PC-3 (cell line): ENCODE measurements around the gene SMAD5.

Experiments used
- EZH2 ChIP-seq: fragments of 300-600 bp; sonication (generic); IDR thresholded peaks from one replicate; pipeline ENCODE4 v1.6.1; 2017; ENCODE audit warnings: antibody characterized with exemption, mild to moderate bottlenecking, low read length; ENCODE audit not compliant: unreplicated experiment
- TF ChIP-seq, protein P1 (sequence below): fragments of 300-600 bp; sonication (generic); conservative IDR thresholded peaks from 2 replicates; pipeline ENCODE4 v1.5.1; 2017; ENCODE audit warnings: antibody characterized with exemption, low read depth, mild to moderate bottlenecking, low read length

DNA sequence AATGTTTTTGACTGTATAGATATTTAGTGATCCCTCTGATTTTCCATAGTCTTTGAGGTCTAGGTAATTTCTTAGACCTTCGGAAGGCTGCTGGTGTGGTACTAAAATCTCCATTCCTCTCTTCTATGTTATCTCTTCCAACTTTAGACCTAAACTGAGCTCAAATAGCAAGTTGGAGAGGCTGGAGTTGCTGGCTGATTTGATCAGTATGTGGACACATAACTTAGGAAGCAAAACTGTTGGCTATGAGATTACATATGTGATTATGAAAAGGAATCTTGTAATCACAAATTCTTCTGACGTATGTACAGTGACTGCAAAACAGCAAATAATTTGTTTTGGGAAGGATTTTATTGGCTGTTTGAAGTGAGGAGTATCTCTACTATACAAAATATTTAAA, 2.1 kb upstream of the SMAD5 start:
- TF ChIP-seq EZH2: no peak
- TF ChIP-seq, protein P1, sequence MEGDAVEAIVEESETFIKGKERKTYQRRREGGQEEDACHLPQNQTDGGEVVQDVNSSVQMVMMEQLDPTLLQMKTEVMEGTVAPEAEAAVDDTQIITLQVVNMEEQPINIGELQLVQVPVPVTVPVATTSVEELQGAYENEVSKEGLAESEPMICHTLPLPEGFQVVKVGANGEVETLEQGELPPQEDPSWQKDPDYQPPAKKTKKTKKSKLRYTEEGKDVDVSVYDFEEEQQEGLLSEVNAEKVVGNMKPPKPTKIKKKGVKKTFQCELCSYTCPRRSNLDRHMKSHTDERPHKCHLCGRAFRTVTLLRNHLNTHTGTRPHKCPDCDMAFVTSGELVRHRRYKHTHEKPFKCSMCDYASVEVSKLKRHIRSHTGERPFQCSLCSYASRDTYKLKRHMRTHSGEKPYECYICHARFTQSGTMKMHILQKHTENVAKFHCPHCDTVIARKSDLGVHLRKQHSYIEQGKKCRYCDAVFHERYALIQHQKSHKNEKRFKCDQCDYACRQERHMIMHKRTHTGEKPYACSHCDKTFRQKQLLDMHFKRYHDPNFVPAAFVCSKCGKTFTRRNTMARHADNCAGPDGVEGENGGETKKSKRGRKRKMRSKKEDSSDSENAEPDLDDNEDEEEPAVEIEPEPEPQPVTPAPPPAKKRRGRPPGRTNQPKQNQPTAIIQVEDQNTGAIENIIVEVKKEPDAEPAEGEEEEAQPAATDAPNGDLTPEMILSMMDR: no peak
